ENCODE measurements around the gene HOXA6. TPM values are rescaled to one million over a fixed set of nuclear protein-coding genes. Genes with fewer than 3 reads are reported as not detected.
A peak's percentile ranks its signal among the peaks of the same experiment; 100 is the strongest.

Gene HOXA6
- total and polyA plus RNA-seq, 4 donors = 0.23 TPM; not detected in 3

DNA sequence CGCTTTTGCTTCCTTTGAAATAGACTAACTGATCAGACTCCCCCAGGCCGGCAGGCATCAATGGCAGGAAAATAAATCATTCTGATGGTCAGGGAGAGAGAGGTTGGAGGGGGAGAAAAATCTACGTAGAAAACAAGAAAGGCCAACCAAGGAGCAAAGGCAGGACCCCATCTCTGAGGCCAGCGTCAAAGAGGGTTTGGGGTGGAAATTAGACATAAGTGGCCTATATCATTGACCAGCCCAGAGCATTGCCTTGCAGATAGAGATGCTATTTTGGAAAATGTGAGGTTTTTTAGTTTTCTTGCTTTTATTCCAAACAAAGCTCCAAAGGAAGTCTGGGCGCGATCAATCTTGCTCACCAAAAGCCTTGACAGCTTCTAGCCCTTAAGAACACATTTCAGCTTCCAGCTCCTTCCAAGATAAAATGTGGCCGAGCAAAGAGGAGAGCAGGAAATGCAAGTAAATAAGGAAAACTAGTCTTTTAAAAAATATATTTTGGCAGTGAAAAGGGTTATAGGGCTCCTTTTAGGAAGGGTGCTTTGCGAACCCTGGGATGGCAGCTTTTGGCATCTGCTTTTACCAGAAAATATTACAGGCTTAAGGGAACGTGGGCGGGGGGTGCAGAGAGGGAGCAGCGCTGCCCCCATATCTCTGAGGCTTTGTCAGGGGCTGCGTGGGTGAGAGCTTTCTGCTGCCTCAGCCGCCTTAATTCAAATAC, 43.1 kb downstream of the HOXA6 start:
- peaks cover 0 to 7% (median 0%) of the 10 kb centered on the region in 4 donors for H3K4me1 ChIP-seq (ENCODE audit: control insufficient read depth in 4 of 4, insufficient read depth in 4 of 4, low read length in 3 of 4)
- peak overlapping the region; percentile 41 to 48 for H3K27ac ChIP-seq (ENCODE audit: low read depth in 1 of 2, low read length in 2 of 2)
- WGBS = 25% methylated on average over 13 of the region's 13 CpGs
- DNase-seq (ENCODE audit: low spot score) = no peak
- no peak overlapping the region for H3K4me3 ChIP-seq (ENCODE audit: low read depth in 1 of 3, low read length in 3 of 3)
- no peaks in the 10 kb centered on the region for H3K36me3 ChIP-seq (ENCODE audit: control insufficient read depth in 4 of 4, insufficient read depth in 3 of 4, low read depth in 1 of 4, low read length in 3 of 4)
- no peak overlapping the region for H3K9ac ChIP-seq (ENCODE audit: low read depth in 1 of 2, low read length in 2 of 2)
- TF ChIP-seq, protein P1, sequence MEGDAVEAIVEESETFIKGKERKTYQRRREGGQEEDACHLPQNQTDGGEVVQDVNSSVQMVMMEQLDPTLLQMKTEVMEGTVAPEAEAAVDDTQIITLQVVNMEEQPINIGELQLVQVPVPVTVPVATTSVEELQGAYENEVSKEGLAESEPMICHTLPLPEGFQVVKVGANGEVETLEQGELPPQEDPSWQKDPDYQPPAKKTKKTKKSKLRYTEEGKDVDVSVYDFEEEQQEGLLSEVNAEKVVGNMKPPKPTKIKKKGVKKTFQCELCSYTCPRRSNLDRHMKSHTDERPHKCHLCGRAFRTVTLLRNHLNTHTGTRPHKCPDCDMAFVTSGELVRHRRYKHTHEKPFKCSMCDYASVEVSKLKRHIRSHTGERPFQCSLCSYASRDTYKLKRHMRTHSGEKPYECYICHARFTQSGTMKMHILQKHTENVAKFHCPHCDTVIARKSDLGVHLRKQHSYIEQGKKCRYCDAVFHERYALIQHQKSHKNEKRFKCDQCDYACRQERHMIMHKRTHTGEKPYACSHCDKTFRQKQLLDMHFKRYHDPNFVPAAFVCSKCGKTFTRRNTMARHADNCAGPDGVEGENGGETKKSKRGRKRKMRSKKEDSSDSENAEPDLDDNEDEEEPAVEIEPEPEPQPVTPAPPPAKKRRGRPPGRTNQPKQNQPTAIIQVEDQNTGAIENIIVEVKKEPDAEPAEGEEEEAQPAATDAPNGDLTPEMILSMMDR (IDR thresholded peaks at IDR 0.05; ENCODE audit: low read depth, low read length, missing input control) = no peak
- no peak for TF ChIP-seq ATF3 (IDR thresholded peaks at IDR 0.05)
- TF ChIP-seq, protein P2, sequence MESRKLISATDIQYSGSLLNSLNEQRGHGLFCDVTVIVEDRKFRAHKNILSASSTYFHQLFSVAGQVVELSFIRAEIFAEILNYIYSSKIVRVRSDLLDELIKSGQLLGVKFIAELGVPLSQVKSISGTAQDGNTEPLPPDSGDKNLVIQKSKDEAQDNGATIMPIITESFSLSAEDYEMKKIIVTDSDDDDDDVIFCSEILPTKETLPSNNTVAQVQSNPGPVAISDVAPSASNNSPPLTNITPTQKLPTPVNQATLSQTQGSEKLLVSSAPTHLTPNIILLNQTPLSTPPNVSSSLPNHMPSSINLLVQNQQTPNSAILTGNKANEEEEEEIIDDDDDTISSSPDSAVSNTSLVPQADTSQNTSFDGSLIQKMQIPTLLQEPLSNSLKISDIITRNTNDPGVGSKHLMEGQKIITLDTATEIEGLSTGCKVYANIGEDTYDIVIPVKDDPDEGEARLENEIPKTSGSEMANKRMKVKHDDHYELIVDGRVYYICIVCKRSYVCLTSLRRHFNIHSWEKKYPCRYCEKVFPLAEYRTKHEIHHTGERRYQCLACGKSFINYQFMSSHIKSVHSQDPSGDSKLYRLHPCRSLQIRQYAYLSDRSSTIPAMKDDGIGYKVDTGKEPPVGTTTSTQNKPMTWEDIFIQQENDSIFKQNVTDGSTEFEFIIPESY (IDR thresholded peaks at IDR 0.05) = no peak
- no peak for TF ChIP-seq JUND (IDR thresholded peaks at IDR 0.05)
- TF ChIP-seq NR2F2 (IDR thresholded peaks at IDR 0.05) = no peak
- no peak for TF ChIP-seq GABPA (IDR thresholded peaks at IDR 0.05 in 1 of 2, conservative IDR thresholded peaks at IDR 0.05 in 1 of 2)
- no peak for TF ChIP-seq FOXA2 (IDR thresholded peaks at IDR 0.05)
- peaks cover 0 to 21% (median 8%) of the 10 kb centered on the region in 4 donors for H3K27me3 ChIP-seq (ENCODE audit: control insufficient read depth in 4 of 4, insufficient read depth in 4 of 4, low read length in 3 of 4)
- no peaks in the 10 kb centered on the region for H3K9me3 ChIP-seq (ENCODE audit: control insufficient read depth in 4 of 4, low read length in 3 of 4)

DNA sequence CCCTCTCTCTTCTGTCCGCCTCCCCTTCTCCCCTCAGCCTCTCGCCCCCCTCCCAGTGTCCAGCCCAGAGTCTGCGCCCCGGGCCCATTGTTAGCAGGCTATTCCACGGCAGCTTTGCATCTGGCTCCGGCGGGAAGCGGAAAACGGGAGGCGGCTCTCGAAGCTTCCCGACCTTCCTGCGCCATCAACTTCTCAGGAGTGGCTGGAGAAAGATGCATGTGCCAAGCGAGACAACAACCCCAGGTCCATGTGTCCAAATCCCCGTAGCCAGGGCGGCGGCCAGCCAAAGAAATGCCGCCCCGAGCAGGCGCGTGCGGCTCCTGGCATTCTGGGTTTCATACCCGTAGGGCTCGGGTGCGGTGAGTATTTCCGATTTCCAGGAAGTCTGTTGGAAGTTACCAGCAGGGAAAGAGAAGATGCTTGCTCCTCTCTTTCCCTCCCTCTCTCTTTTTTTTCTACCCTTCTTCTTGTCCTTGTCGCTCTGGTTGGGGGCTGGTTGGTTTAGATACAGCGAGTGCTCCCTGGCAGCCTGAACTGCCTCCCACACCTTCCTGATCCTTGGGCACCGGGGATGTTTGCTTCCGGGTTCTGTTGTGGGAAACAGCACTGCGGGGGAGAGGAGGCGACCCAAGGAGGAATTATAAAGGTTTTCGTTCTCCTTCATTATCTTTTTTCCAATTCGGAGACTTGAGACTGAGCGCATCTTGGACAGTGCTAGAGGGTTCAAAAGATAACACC, 43.9 kb downstream of the HOXA6 start:
- Histone ChIP-seq H3K27me3 (ENCODE audit: control insufficient read depth in 4 of 4, insufficient read depth in 4 of 4, low read length in 3 of 4) (peaks cover 0 to 26% (median 12%) of the 10 kb centered on the region in 4 donors), H3K36me3 (ENCODE audit: control insufficient read depth in 4 of 4, insufficient read depth in 3 of 4, low read depth in 1 of 4, low read length in 3 of 4) (no peaks in the 10 kb centered on the region), H3K4me1 (ENCODE audit: control insufficient read depth in 4 of 4, insufficient read depth in 4 of 4, low read length in 3 of 4) (peaks cover 0 to 7% (median 0%) of the 10 kb centered on the region in 4 donors), H3K9ac (ENCODE audit: low read depth in 1 of 2, low read length in 2 of 2) (no peak overlapping the region), H3K9me3 (ENCODE audit: control insufficient read depth in 4 of 4, low read length in 3 of 4) (no peaks in the 10 kb centered on the region), H3K4me3 (ENCODE audit: low read depth in 1 of 3, low read length in 3 of 3) (no peak overlapping the region), H3K27ac (ENCODE audit: low read depth in 1 of 2, low read length in 2 of 2) (peak overlapping the region; percentile 35 to 48)
- no peak for DNase-seq (ENCODE audit: low spot score)
- 18% methylated on average over 35 of the region's 35 CpGs for WGBS
- TF ChIP-seq HNF4A (conservative IDR thresholded peaks at IDR 0.05) (no peak), EGR1 (IDR thresholded peaks at IDR 0.05; ENCODE audit: low read depth in 2 of 2) (no peak), SP1 (IDR thresholded peaks at IDR 0.05) (no peak), ATF3 (IDR thresholded peaks at IDR 0.05) (no peak), FOXA2 (IDR thresholded peaks at IDR 0.05) (no peak), YY1 (IDR thresholded peaks at IDR 0.05) (no peak), NR2F2 (IDR thresholded peaks at IDR 0.05) (no peak), JUND (IDR thresholded peaks at IDR 0.05) (no peak), RAD21 (IDR thresholded peaks at IDR 0.05) (no peak), GABPA (IDR thresholded peaks at IDR 0.05 in 1 of 2, conservative IDR thresholded peaks at IDR 0.05 in 1 of 2) (no peak), RXRA (IDR thresholded peaks at IDR 0.05) (no peak), MAX (IDR thresholded peaks at IDR 0.05) (no peak), HNF4G (IDR thresholded peaks at IDR 0.05) (no peak)
- TF ChIP-seq, protein P1 (IDR thresholded peaks at IDR 0.05; ENCODE audit: low read depth, low read length, missing input control) = no peak
- TF ChIP-seq, protein P3, sequence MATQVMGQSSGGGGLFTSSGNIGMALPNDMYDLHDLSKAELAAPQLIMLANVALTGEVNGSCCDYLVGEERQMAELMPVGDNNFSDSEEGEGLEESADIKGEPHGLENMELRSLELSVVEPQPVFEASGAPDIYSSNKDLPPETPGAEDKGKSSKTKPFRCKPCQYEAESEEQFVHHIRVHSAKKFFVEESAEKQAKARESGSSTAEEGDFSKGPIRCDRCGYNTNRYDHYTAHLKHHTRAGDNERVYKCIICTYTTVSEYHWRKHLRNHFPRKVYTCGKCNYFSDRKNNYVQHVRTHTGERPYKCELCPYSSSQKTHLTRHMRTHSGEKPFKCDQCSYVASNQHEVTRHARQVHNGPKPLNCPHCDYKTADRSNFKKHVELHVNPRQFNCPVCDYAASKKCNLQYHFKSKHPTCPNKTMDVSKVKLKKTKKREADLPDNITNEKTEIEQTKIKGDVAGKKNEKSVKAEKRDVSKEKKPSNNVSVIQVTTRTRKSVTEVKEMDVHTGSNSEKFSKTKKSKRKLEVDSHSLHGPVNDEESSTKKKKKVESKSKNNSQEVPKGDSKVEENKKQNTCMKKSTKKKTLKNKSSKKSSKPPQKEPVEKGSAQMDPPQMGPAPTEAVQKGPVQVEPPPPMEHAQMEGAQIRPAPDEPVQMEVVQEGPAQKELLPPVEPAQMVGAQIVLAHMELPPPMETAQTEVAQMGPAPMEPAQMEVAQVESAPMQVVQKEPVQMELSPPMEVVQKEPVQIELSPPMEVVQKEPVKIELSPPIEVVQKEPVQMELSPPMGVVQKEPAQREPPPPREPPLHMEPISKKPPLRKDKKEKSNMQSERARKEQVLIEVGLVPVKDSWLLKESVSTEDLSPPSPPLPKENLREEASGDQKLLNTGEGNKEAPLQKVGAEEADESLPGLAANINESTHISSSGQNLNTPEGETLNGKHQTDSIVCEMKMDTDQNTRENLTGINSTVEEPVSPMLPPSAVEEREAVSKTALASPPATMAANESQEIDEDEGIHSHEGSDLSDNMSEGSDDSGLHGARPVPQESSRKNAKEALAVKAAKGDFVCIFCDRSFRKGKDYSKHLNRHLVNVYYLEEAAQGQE (IDR thresholded peaks at IDR 0.05) = no peak
- TF ChIP-seq, protein P2 (IDR thresholded peaks at IDR 0.05) = no peak
